Measurements from ENCODE around the gene PRKD1.
"Not testable (repeated sequence)": the region's sequence is repeated elsewhere in the genome, so short reads cannot be mapped to it uniquely, and the experiment has no call there.

The PRKD1 gene

GRCh38 chr14:29898470-29898869 is 29.2 kb downstream of the PRKD1 start:
- no peak for DNase-seq

GRCh38 chr14:29897181-29897580 is 30.5 kb downstream of the PRKD1 start:
- DNase-seq = no peak

GRCh38 chr14:29896354-29896821 is 31.3 kb downstream of the PRKD1 start:
- DNase-seq = no peak

GRCh38 chr14:29895591-29896083 is 32.0 kb downstream of the PRKD1 start:
- no peak for DNase-seq

- DNase-seq = no peak
Observed at GRCh38 chr14:29893989-29894388, 33.7 kb downstream of the PRKD1 start.

GRCh38 chr14:29892327-29892726 is 35.3 kb downstream of the PRKD1 start:
- no peak for DNase-seq

- DNase-seq = no peak
Observed at GRCh38 chr14:29885988-29886387, 41.7 kb downstream of the PRKD1 start.

- no peak for DNase-seq
Observed at GRCh38 chr14:29868000-29868399, 59.6 kb downstream of the PRKD1 start.

GRCh38 chr14:29865299-29865698 is 62.3 kb downstream of the PRKD1 start:
- DNase-seq = no peak

GRCh38 chr14:29861996-29862395 is 65.7 kb downstream of the PRKD1 start:
- DNase-seq = no peak

- peak; percentile 54 to 62 for DNase-seq
Observed at GRCh38 chr14:29858299-29858698, 69.3 kb downstream of the PRKD1 start.

GRCh38 chr14:29857551-29857950 is 70.1 kb downstream of the PRKD1 start:
- DNase-seq = peak in 1 of 2 experiments; percentile 11

- DNase-seq = no peak
Observed at GRCh38 chr14:29856516-29856915, 71.1 kb downstream of the PRKD1 start.

GRCh38 chr14:29853691-29854090 is 74.0 kb downstream of the PRKD1 start:
- DNase-seq = not testable (repeated sequence)

GRCh38 chr14:29853272-29853671 is 74.4 kb downstream of the PRKD1 start:
- no peak for DNase-seq

- no peak for DNase-seq
Observed at GRCh38 chr14:29851397-29851796, 76.2 kb downstream of the PRKD1 start.

GRCh38 chr14:29847056-29847380 is 80.6 kb downstream of the PRKD1 start:
- no peak for DNase-seq

GRCh38 chr14:29846339-29847055 is 81.2 kb downstream of the PRKD1 start:
- no peak for DNase-seq

GRCh38 chr14:29843981-29844380 is 83.7 kb downstream of the PRKD1 start:
- no peak for DNase-seq

GRCh38 chr14:29842228-29842627 is 85.4 kb downstream of the PRKD1 start:
- no peak for DNase-seq

- DNase-seq = not testable (repeated sequence)
Observed at GRCh38 chr14:29840369-29840892, 87.2 kb downstream of the PRKD1 start.

- not testable (repeated sequence) for DNase-seq
Observed at GRCh38 chr14:29839691-29840090, 88.0 kb downstream of the PRKD1 start.

GRCh38 chr14:29838752-29839151 is 88.9 kb downstream of the PRKD1 start:
- DNase-seq = no peak

GRCh38 chr14:29836395-29836794 is 91.3 kb downstream of the PRKD1 start:
- no peak for DNase-seq

GRCh38 chr14:29832042-29832441 is 95.6 kb downstream of the PRKD1 start:
- DNase-seq = no peak

Measured in Kasumi-1 (cell line).